ENCODE results near the gene FMNL2. TPM values are rescaled to one million over a fixed set of nuclear protein-coding genes. Genes with fewer than 3 reads are reported as not detected.
A peak's percentile ranks its signal among the peaks of the same experiment; 100 is the strongest.

Gene FMNL2
- total RNA-seq, 2 experiments from 2014 or later = 0.98 to 1.3 TPM

- no peaks in the 10 kb centered on the region for H3K4me1 Mint-ChIP-seq
- no peaks in the 10 kb centered on the region for H3K36me3 Mint-ChIP-seq
- no peak overlapping the region for H3K27ac Mint-ChIP-seq
- no peaks in the 10 kb centered on the region for H3K9me3 Mint-ChIP-seq
- peaks cover 14% of the 10 kb centered on the region for H3K27me3 Mint-ChIP-seq
- DNase-seq = no peak
- H3K4me3 Mint-ChIP-seq = no peak overlapping the region
Measured at GRCh38 chr2:152580714-152581113, 245.7 kb downstream of the FMNL2 start.

DNA sequence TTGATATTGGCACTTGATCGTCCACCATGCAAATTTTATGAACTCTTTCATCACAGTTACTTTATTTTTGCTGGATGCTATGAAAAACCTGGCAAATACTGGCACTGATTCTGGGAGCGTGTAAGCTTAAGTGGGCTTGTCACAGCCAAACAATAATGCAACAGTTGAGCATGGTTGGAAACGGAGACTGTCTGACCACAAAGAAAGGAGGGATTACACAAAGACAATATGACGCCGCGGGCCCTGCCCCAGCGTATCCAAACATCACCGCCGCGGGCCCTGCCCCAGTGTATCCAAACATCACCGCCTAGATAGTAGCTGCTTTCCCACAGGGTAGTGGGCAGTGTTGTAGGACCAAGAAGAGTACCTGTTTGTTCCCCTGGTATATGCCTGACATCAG lies 246.4 kb downstream of the FMNL2 start:
- no peak for DNase-seq
- H3K36me3 Mint-ChIP-seq = no peaks in the 10 kb centered on the region
- no peak overlapping the region for H3K4me3 Mint-ChIP-seq
- no peak overlapping the region for H3K27ac Mint-ChIP-seq
- H3K9me3 Mint-ChIP-seq = no peaks in the 10 kb centered on the region
- H3K27me3 Mint-ChIP-seq = peaks cover 14% of the 10 kb centered on the region
- H3K4me1 Mint-ChIP-seq = no peaks in the 10 kb centered on the region

- no peaks in the 10 kb centered on the region for H3K36me3 Mint-ChIP-seq
- H3K27me3 Mint-ChIP-seq = peaks cover 16% of the 10 kb centered on the region
- H3K4me1 Mint-ChIP-seq = no peaks in the 10 kb centered on the region
- H3K27ac Mint-ChIP-seq = no peak overlapping the region
- DNase-seq = no peak
- H3K9me3 Mint-ChIP-seq = no peaks in the 10 kb centered on the region
- no peak overlapping the region for H3K4me3 Mint-ChIP-seq
Measured at GRCh38 chr2:152582081-152582480, 247.1 kb downstream of the FMNL2 start.

DNA sequence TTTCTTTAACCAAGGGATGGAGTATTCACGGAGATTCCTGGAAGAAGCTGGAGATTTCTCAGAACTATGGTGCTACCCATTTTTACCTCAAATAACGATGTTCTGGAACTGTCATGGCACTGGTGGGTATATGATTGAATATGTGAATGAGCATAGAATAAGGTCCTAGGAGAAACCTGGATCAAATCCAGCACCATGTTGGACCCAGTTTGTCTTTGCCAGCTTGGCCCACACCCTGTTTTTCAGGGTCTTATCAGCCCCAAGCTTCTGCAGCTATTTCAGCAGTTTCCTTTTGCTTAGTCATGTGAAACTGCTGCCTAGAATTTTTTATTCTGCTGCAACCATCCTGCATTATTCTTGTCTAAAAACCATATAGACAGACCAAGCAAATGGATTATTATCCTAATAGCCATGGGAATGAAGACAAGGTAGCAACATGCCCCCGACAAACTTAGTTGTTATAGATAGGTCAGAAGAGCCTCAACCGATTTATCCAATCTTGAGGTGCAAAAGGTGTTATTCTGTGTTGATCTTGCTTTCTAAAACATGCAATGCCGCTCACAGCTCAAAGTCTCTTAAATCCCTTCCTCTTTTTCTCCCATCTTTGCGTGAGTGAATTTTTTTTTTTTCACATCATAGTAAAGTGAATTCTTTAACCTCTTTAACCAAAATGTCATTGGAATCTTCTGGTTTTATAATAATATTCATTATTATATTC lies 248.7 kb downstream of the FMNL2 start:
- Mint-ChIP-seq H3K27ac (no peak overlapping the region), H3K4me3 (no peak overlapping the region), H3K27me3 (peaks cover 17% of the 10 kb centered on the region), H3K36me3 (no peaks in the 10 kb centered on the region), H3K9me3 (no peaks in the 10 kb centered on the region), H3K4me1 (no peaks in the 10 kb centered on the region)
- DNase-seq = no peak

- DNase-seq = no peak
- no peaks in the 10 kb centered on the region for H3K4me1 Mint-ChIP-seq
- H3K9me3 Mint-ChIP-seq = no peaks in the 10 kb centered on the region
- no peaks in the 10 kb centered on the region for H3K36me3 Mint-ChIP-seq
- H3K27me3 Mint-ChIP-seq = peaks cover 17% of the 10 kb centered on the region
- no peak overlapping the region for H3K4me3 Mint-ChIP-seq
- H3K27ac Mint-ChIP-seq = no peak overlapping the region
Measured at GRCh38 chr2:152584301-152584700, 249.3 kb downstream of the FMNL2 start.

DNA sequence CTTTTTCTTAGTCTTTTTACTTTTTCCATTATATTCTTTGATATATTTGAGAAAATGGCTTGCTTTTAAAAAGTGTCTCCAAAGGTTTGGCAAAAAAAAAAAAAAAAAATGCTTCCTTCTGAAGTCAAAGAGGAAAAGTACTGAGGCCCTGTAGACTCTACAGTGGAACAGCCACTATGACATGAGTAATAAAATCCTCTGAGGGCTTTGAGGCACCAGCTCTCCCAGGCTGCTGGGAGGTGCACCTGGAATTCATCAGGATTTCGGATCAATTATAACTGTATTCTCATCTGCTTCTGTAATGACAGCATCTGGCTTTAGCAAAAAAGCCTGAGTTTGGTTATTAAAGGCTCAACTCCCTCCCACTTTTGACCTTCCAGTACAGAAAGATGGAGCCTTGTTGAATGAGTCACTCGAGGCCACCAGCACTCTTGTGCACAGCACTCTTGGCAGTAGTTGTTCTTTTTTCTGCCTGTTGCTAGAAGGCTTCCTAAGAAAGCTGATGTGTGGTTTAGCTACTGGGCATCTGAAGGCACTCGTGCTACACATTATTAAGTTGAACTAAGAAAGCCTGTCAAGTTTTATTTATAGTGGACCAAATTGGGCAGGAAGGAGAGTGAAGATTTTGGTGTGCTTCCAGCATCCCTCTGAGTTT lies 251.0 kb downstream of the FMNL2 start:
- Mint-ChIP-seq H3K27me3 (peaks cover 17% of the 10 kb centered on the region), H3K4me1 (no peaks in the 10 kb centered on the region), H3K4me3 (no peak overlapping the region), H3K9me3 (no peaks in the 10 kb centered on the region), H3K27ac (no peak overlapping the region), H3K36me3 (no peaks in the 10 kb centered on the region)
- no peak for DNase-seq

GRCh38 chr2:152587187-152587947 lies 252.4 kb downstream of the FMNL2 start:
- no peak overlapping the region for H3K27ac Mint-ChIP-seq
- H3K4me1 Mint-ChIP-seq = no peaks in the 10 kb centered on the region
- no peaks in the 10 kb centered on the region for H3K9me3 Mint-ChIP-seq
- H3K36me3 Mint-ChIP-seq = no peaks in the 10 kb centered on the region
- H3K4me3 Mint-ChIP-seq = no peak overlapping the region
- peaks cover 17% of the 10 kb centered on the region for H3K27me3 Mint-ChIP-seq
- no peak for DNase-seq

GRCh38 chr2:152588998-152589397 lies 254.0 kb downstream of the FMNL2 start:
- no peaks in the 10 kb centered on the region for H3K36me3 Mint-ChIP-seq
- no peak overlapping the region for H3K4me3 Mint-ChIP-seq
- no peaks in the 10 kb centered on the region for H3K9me3 Mint-ChIP-seq
- DNase-seq = no peak
- peaks cover 11% of the 10 kb centered on the region for H3K27me3 Mint-ChIP-seq
- H3K27ac Mint-ChIP-seq = no peak overlapping the region
- no peaks in the 10 kb centered on the region for H3K4me1 Mint-ChIP-seq

- peak; percentile 2 for DNase-seq
- Mint-ChIP-seq H3K4me1 (peaks cover 2% of the 10 kb centered on the region), H3K27me3 (no peaks in the 10 kb centered on the region), H3K9me3 (no peaks in the 10 kb centered on the region), H3K27ac (no peak overlapping the region), H3K36me3 (no peaks in the 10 kb centered on the region), H3K4me3 (no peak overlapping the region)
Measured at GRCh38 chr2:152594022-152594766, 259.2 kb downstream of the FMNL2 start.

- DNase-seq = no peak
- H3K9me3 Mint-ChIP-seq = no peaks in the 10 kb centered on the region
- H3K27me3 Mint-ChIP-seq = no peaks in the 10 kb centered on the region
- peaks cover 2% of the 10 kb centered on the region for H3K4me1 Mint-ChIP-seq
- H3K4me3 Mint-ChIP-seq = no peak overlapping the region
- H3K27ac Mint-ChIP-seq = no peak overlapping the region
- no peaks in the 10 kb centered on the region for H3K36me3 Mint-ChIP-seq
Measured at GRCh38 chr2:152594792-152595191, 259.8 kb downstream of the FMNL2 start.

DNA sequence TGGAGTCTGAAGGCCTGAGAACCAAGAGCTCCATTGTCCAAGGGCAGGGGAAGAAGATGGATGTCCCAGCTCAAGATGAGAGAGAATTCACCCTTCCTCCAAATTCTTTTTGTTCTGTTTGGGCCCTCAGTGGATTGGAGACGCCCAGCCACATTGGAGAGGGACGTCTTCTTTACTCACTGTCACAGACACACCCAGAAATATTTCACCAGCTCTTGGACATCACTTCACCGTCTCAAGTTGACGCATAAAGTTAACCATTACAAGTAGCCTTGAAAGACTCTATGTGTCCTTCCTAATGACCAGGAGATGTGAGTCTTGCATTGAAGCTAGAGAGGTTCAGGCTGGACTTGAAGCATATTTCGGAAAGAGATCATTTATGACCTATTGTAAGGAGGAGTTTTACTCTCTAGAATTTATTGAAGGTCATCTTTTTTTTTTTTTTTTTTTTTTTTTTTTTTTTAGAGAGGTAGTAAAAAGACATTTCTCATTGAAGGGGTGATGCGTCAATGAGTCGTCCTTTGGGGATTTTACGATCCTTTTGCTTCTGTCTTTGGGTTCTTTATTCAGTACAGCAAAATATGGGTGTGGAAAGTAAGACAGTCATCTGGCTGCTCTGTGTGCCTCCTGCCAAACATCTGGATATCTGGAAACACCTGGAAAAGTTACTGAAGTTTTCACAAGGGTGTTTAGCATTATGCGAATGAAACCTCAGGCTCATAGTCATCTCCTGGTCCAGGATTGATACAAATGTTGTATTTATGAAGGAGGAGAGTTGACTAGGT lies 264.2 kb downstream of the FMNL2 start:
- H3K36me3 Mint-ChIP-seq = no peaks in the 10 kb centered on the region
- no peak overlapping the region for H3K27ac Mint-ChIP-seq
- no peak overlapping the region for H3K4me3 Mint-ChIP-seq
- no peaks in the 10 kb centered on the region for H3K9me3 Mint-ChIP-seq
- no peak for DNase-seq
- H3K4me1 Mint-ChIP-seq = peaks cover 7% of the 10 kb centered on the region
- H3K27me3 Mint-ChIP-seq = no peaks in the 10 kb centered on the region

- Mint-ChIP-seq H3K27ac (no peak overlapping the region), H3K4me3 (no peak overlapping the region), H3K27me3 (no peaks in the 10 kb centered on the region), H3K36me3 (no peaks in the 10 kb centered on the region), H3K9me3 (no peaks in the 10 kb centered on the region), H3K4me1 (peaks cover 5% of the 10 kb centered on the region)
- DNase-seq = no peak
Measured at GRCh38 chr2:152600051-152600657, 265.2 kb downstream of the FMNL2 start.

DNA sequence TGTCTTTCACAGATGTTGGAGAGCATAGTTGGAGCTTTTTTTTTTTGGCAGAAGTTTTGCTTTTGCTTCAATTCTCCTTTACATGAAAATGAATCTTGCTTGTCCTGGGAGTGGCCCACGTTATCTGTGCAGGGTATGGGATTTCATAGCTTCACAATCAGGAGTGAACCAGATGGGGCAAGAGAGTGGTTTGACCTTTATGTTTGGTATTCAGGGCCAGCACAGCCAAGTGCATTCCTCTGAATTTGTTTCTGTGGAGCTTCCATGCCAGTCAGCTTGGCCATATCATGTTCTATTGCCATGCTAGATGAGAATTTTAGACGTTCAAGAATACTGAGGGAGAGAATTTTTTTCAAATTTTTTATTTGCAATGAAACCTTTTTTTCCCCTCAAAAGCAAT lies 265.7 kb downstream of the FMNL2 start:
- Mint-ChIP-seq H3K36me3 (no peaks in the 10 kb centered on the region), H3K4me1 (peaks cover 5% of the 10 kb centered on the region), H3K9me3 (no peaks in the 10 kb centered on the region), H3K27ac (no peak overlapping the region), H3K4me3 (no peak overlapping the region), H3K27me3 (no peaks in the 10 kb centered on the region)
- no peak for DNase-seq

DNA sequence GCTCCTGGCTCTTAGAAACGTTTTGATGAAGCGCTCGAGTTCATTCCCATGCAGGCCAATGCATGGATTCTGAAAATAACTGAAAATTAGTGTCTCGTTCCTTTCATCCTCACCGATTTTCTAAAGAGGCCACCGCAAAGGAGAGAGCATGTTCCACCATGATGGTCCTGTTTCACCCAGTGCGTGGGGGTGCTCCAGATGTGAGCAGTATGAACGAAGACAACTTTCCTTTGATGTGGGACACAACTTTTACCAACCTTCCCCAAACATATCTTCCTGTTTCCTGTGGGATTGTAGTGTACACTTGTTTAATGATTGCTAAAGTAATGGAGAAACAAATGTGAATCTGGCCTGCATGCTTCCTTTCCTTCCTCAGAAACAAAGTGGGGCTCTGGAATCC lies 267.8 kb downstream of the FMNL2 start:
- H3K27ac Mint-ChIP-seq = no peak overlapping the region
- H3K4me3 Mint-ChIP-seq = no peak overlapping the region
- peaks cover 5% of the 10 kb centered on the region for H3K4me1 Mint-ChIP-seq
- H3K9me3 Mint-ChIP-seq = no peaks in the 10 kb centered on the region
- no peaks in the 10 kb centered on the region for H3K27me3 Mint-ChIP-seq
- DNase-seq = no peak
- no peaks in the 10 kb centered on the region for H3K36me3 Mint-ChIP-seq

Measured in activated naive CD8-positive, alpha-beta T cell treated with anti-CD3 and anti-CD28 coated beads for 36 hours (primary cell).